Adrenal gland (tissue), 12 donors: ENCODE measurements around the gene FERMT3. TPM values are rescaled to one million over a fixed set of nuclear protein-coding genes. Genes with fewer than 3 reads are reported as not detected.
A peak's percentile ranks its signal among the peaks of the same experiment; 100 is the strongest.

Source experiments
- DNase-seq, 7 donors: peaks; one replicate each; pipeline ENCODE4 v3.0.0-alpha.2; 2019 to 2020
- H3K27ac ChIP-seq, 5 donors: fragments of 200-600 bp; sonication (generic) in 4 of 5; 1 replicate in 3 of 5; 2 replicates in 2 of 5; pipeline versions ENCODE4 v1.5.1 to v1.8.0; 2016 to 2020; ENCODE audit warnings: mild to moderate bottlenecking in 1 of 5
- H3K27me3 ChIP-seq: fragments of 200-600 bp; 2 replicates; pipeline ENCODE4 v1.8.0; 2021
- H3K36me3 ChIP-seq, 2 donors: fragments of 200-600 bp; replicated peaks in 1 of 2; 1 replicate in 1 of 2; 2 replicates in 1 of 2; pipeline versions ENCODE4 v1.5.1 to v1.8.0; 2018 to 2022
- H3K4me1 ChIP-seq, 2 donors: fragments of 200-600 bp; replicated peaks in 1 of 2; 1 replicate in 1 of 2; 2 replicates in 1 of 2; pipeline versions ENCODE4 v1.5.1 to v1.8.0; 2018 to 2021
- H3K4me3 ChIP-seq, 4 donors: fragments of 200-600 bp; sonication (generic) in 3 of 4; one replicate each; pipeline ENCODE4 v1.5.1; 2016 to 2018
- H3K9me3 ChIP-seq, 3 donors: fragments of 200-600 bp; sonication (generic) in 1 of 3; replicated peaks in 1 of 3; 1 replicate in 2 of 3; 2 replicates in 1 of 3; pipeline versions ENCODE4 v1.5.1 to v1.8.0; 2016 to 2021
- CTCF ChIP-seq, 6 experiments: fragments of 450-650 bp in 4 of 6; fragments of 200-600 bp in 2 of 6; sonication (generic) in 1 of 6; IDR thresholded peaks; 1 replicate in 5 of 6; 2 replicates in 1 of 6; pipeline versions ENCODE4 v1.5.1 to v1.8.0; 2016 to 2021; ENCODE audit warnings: antibody characterized with exemption in 6 of 6, mild to moderate bottlenecking in 2 of 6, moderate library complexity in 1 of 6
- POLR2A ChIP-seq, 2 donors: fragments of 450-650 bp; IDR thresholded peaks; one replicate each; pipeline ENCODE4 v1.6.1; 2017; ENCODE audit warnings: antibody characterized with exemption in 2 of 2, mild to moderate bottlenecking in 2 of 2, moderate library complexity in 1 of 2
- WGBS, 4 donors: extraction: QIAGEN DNeasy Blood & Tissue Kit in 2 of 4; methylation state at CpG; one replicate each; pipeline versions ENCODE4 v1.1.5 to v1.1.7; 2013 to 2017; 5-methylcytosine and 5-hydroxymethylcytosine counted together
- intact Hi-C, 2 donors: fragments of 100-400 bp; cut with DNase I; formaldehyde crosslinking; loops; one replicate each; pipeline versions ENCODE4 v1.14.1 to v1.15.0; 2022 to 2023
- polyA plus RNA-seq, 3 donors: library from polyadenylated mRNA; stranded (reverse); fragments of 200-250 nt in 2 of 3; fragments of 350-450 nt in 1 of 3; fragmentation: Illumina TruSeq in 1 of 3; extraction: RNeasy Lipid Tissue Mini Kit (QIAGEN cat#74804) in 1 of 3; gene quantifications; one replicate each; pipeline ENCODE4 v1.2.3, GENCODE V29; 2013 to 2014
- total RNA-seq, 9 donors: library from RNA; depleted of rRNA in 4 of 9; stranded (reverse); fragments of >200 nt in 4 of 9; fragments of 120-200 nt in 1 of 9; fragmentation: NEBNext Ultra II Directional in 1 of 9; extraction: Animal tissue kit (Norgen Biotek cat#: 25700) in 1 of 9; gene quantifications; one replicate each; pipeline versions ENCODE4 v1.1.0 to v1.2.4, GENCODE V29; 2013 to 2023
- donor health status: healthy with polysubstance abuse.
- donor health status: Bipolar disorder and iron deficiency.
- donor health status: DM: yes; HTN: yes; CAD: no.
- donor health status: DM: no; HTN: no; CAD: no.
- donor health status: DM: no; HTN: no; CAD: no.
- donor health status: DM: yes; HTN: yes; CAD: no.

The FERMT3 gene
- total and polyA plus RNA-seq, 12 donors = 3.2 to 77.0 (median 33.7) TPM

DNA sequence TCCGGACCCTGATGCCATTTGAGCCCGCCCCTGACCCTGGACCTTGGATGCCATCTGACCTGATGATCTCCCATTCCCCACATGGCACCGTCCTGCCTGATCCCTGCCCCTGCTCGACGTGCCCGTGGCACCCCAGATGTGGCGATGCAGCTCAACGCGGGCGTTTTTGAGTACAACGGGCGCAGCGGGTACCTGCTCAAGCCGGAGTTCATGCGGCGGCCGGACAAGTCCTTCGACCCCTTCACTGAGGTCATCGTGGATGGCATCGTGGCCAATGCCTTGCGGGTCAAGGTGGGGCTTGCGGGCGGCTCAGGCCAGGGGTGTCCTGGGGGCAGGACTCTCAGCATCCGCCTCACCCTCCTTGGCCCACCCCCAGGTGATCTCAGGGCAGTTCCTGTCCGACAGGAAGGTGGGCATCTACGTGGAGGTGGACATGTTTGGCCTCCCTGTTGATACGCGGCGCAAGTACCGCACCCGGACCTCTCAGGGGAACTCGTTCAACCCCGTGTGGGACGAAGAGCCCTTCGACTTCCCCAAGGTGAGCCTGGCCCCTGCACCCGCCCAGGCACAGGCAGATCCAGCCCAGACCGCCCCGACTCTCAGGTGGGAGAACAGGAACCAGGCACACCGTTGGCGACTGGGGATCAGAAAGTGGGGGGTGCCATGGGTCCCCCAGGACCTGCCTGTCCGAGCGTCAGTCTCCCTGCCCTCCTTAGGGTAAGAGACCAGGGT, 55.9 kb downstream of the FERMT3 start:
- DNase-seq = no peak
- WGBS, 4 donors = 90 to 94% (median 93%) methylated on average over 11 to 42 of the region's 42 CpGs
- no peaks in the 10 kb centered on the region for H3K9me3 ChIP-seq
- H3K4me3 ChIP-seq = no peak overlapping the region
- H3K4me1 ChIP-seq = peaks cover 7 to 17% of the 10 kb centered on the region in 2 donors
- intact Hi-C loops = no loop called here
- H3K27ac ChIP-seq = peak overlapping the region in 1 of 5 donors; percentile 38
- H3K36me3 ChIP-seq = peaks cover 0 to 90% of the 10 kb centered on the region in 2 donors
- H3K27me3 ChIP-seq = no peaks in the 10 kb centered on the region
- TF ChIP-seq POLR2A (IDR thresholded peaks at IDR 0.05) (no peak), CTCF (IDR thresholded peaks at IDR 0.05) (no peak)

DNA sequence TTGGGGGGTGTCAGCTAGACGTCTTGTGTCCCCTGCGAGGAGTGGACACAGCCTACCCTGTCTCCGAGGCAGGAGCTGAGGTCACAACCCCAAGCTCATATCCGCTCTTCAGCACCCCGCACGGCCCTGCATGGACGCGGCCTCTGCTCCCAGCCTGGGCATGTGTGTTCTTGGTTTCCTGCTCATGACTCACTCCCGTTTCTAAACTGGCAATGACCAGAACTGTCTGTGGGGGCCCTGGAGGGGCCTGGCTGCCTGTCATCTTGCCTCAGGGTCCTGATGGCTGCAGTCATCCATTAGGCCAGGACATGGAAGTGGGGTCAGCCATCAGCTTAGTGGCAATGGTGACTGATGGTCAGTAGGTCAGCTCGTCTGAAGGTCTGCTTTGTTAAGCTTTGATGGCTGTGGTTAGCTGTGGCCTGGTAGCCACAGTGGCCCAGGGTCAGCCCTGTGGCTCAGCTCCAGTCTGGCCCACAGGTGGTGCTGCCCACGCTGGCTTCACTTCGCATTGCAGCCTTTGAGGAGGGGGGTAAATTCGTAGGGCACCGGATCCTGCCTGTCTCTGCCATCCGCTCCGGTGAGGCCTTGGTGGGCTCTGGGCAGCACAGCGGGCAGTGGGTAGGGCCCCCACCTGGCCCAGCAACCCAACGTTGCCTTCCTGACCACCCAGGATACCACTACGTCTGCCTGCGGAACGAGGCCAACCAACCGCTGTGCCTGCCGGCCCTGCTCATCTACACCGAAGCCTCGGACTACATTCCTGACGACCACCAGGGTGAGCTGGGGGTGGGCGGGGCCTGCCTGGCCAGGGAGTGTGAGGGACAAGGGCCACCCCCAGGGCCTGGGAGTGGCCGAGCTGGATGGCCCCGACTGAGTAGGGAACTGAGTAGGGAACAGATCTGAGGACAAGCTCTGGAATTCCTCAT, 56.8 kb downstream of the FERMT3 start:
- H3K9me3 ChIP-seq = no peaks in the 10 kb centered on the region
- H3K4me3 ChIP-seq = no peak overlapping the region
- H3K27me3 ChIP-seq = no peaks in the 10 kb centered on the region
- DNase-seq = no peak
- peaks cover 0 to 82% of the 10 kb centered on the region in 2 donors for H3K36me3 ChIP-seq
- intact Hi-C loops = no loop called here
- TF ChIP-seq POLR2A (IDR thresholded peaks at IDR 0.05) = no peak
- TF ChIP-seq CTCF (IDR thresholded peaks at IDR 0.05) = no peak
- WGBS, 4 donors = 72 to 85% (median 81%) methylated on average over 14 to 29 of the region's 29 CpGs
- peak overlapping the region in 1 of 5 donors; percentile 97 for H3K27ac ChIP-seq
- H3K4me1 ChIP-seq = peaks cover 15 to 25% of the 10 kb centered on the region in 2 donors

- H3K4me3 ChIP-seq = no peak overlapping the region
- intact Hi-C loops = no loop called here
- no peaks in the 10 kb centered on the region for H3K27me3 ChIP-seq
- DNase-seq = no peak
- H3K9me3 ChIP-seq = no peaks in the 10 kb centered on the region
- peaks cover 20 to 32% of the 10 kb centered on the region in 2 donors for H3K4me1 ChIP-seq
- peaks cover 0 to 75% of the 10 kb centered on the region in 2 donors for H3K36me3 ChIP-seq
- 84 to 96% (median 91%) methylated on average over 6 to 8 of the region's 8 CpGs for WGBS, 4 donors
- no peak for TF ChIP-seq POLR2A (IDR thresholded peaks at IDR 0.05)
- TF ChIP-seq CTCF (IDR thresholded peaks at IDR 0.05) = no peak
- H3K27ac ChIP-seq = peak overlapping the region in 1 of 5 donors; percentile 97
Measured at GRCh38 chr11:64263947-64264317, 57.4 kb downstream of the FERMT3 start.

GRCh38 chr11:64264371-64264852, 57.9 kb downstream of the FERMT3 start:
- Histone ChIP-seq H3K36me3 (peaks cover 0 to 70% of the 10 kb centered on the region in 2 donors), H3K9me3 (no peaks in the 10 kb centered on the region), H3K27me3 (no peaks in the 10 kb centered on the region), H3K4me1 (peaks cover 24 to 32% of the 10 kb centered on the region in 2 donors), H3K4me3 (no peak overlapping the region), H3K27ac (peak overlapping the region in 1 of 5 donors; percentile 97)
- TF ChIP-seq CTCF (IDR thresholded peaks at IDR 0.05) = no peak
- no peak for TF ChIP-seq POLR2A (IDR thresholded peaks at IDR 0.05)
- 80 to 96% (median 89%) methylated on average over 7 to 10 of the region's 10 CpGs for WGBS, 4 donors
- DNase-seq = no peak
- intact Hi-C loops = no loop called here
